HepG2 (cell line): Measurements from ENCODE around the gene FOSB. TPM values are rescaled to one million over a fixed set of nuclear protein-coding genes. Genes with fewer than 3 reads are reported as not detected.

Experiments used
- ATAC-seq: fragments of 200-7000 bp; cut with Tn5 transposase; 3 replicates; pipeline ENCODE4 v1.9.1; 2020; ENCODE audit warnings: mild to moderate bottlenecking, moderate library complexity
- BruUV-seq: library from RNA; stranded (reverse); fragments of 400-500 nt; replicated peaks from 2 replicates; lab custom pipeline; 2021; lab: Mats Ljungman, UMichigan
- CTCF ChIA-PET: fragments of 300-600 bp; formaldehyde crosslinking; extraction: SDS; loops from one replicate; lab custom pipeline; 2021; ENCODE audit warnings: low total read pairs, inconsistent platforms, low intra/inter-chr PET ratio; lab: Yijun Ruan, JAX
- POLR2A ChIA-PET: fragments of 350-600 bp; sonication (Branson Sonifier 250); formaldehyde crosslinking; loops from one replicate; lab custom pipeline; 2020; ENCODE audit warnings: antibody characterized with exemption, inconsistent platforms; lab: Yijun Ruan, JAX
- DNase-seq: peaks from one replicate; pipeline ENCODE4 v3.0.0-alpha.2; 2015; ENCODE audit warnings: low spot score
- FAIRE-seq: peaks from 3 replicates; lab custom pipeline; 2011; peaks lifted over from hg19 to GRCh38; lab: Jason Lieb, UNC
- H2AFZ ChIP-seq: one replicate; pipeline ENCODE4 v1.6.1; 2011; ENCODE audit warnings: low read length, inconsistent platforms
- H3K27ac ChIP-seq: fragments of 300-600 bp; 3 replicates; pipeline ENCODE4 v1.8.0; 2011; ENCODE audit warnings: mixed run types, mild to moderate bottlenecking, mixed read lengths, low read length, inconsistent platforms; ENCODE audit not compliant: insufficient read depth; ENCODE audit errors: extremely low read length
- H3K27me3 ChIP-seq, 2 experiments: fragments of 200-600 bp in 1 of 2; 2 replicates in 1 of 2; 3 replicates in 1 of 2; pipeline versions ENCODE4 v1.6.0 to v1.8.0; 2011; ENCODE audit warnings: low read length in 2 of 2, mild to moderate bottlenecking in 2 of 2, moderate library complexity in 2 of 2, inconsistent platforms in 1 of 2; ENCODE audit not compliant: insufficient read depth in 2 of 2, control insufficient read depth in 1 of 2
- H3K36me3 ChIP-seq, 2 experiments: fragments of 200-600 bp in 1 of 2; replicated peaks in 1 of 2; 2 replicates in 1 of 2; 3 replicates in 1 of 2; pipeline versions ENCODE4 v1.5.1 to v1.8.0; 2011; ENCODE audit warnings: low read length in 2 of 2, inconsistent platforms in 1 of 2; ENCODE audit not compliant: insufficient read depth in 2 of 2, control insufficient read depth in 1 of 2
- H3K4me1 ChIP-seq: 2 replicates; pipeline ENCODE4 v1.5.1; 2012; ENCODE audit warnings: low read length, inconsistent platforms; ENCODE audit not compliant: insufficient read depth
- H3K4me2 ChIP-seq: 2 replicates; pipeline ENCODE4 v1.6.0; 2011; ENCODE audit warnings: low read depth, low read length, inconsistent platforms
- H3K4me3 ChIP-seq, 3 experiments: fragments of 200-600 bp in 1 of 3; sonication (generic), shearing (Covaris generic) in 1 of 3; replicated peaks in 1 of 3; 2 replicates each; pipeline ENCODE4 v1.5.1; 2011 to 2016; ENCODE audit warnings: low read length in 3 of 3, inconsistent platforms in 2 of 3, low read depth in 2 of 3, mild to moderate bottlenecking in 2 of 3, control low read depth in 1 of 3, mixed read lengths in 1 of 3; ENCODE audit not compliant: insufficient read depth in 1 of 3
- H3K79me2 ChIP-seq: one replicate; pipeline ENCODE4 v1.6.1; 2011; ENCODE audit warnings: low read length, inconsistent platforms; ENCODE audit not compliant: insufficient read depth
- H3K9ac ChIP-seq: 2 replicates; pipeline ENCODE4 v1.6.0; 2011; ENCODE audit warnings: mild to moderate bottlenecking, low read depth, low read length, inconsistent platforms; ENCODE audit not compliant: insufficient read depth
- H3K9me3 ChIP-seq: 2 replicates; pipeline ENCODE4 v1.5.1; 2012; ENCODE audit warnings: mild to moderate bottlenecking, low read length
- H4K20me1 ChIP-seq: 2 replicates; pipeline ENCODE4 v1.6.0; 2011; ENCODE audit warnings: inconsistent platforms, mild to moderate bottlenecking, low read length, moderate library complexity; ENCODE audit not compliant: insufficient read depth
- CREM ChIP-seq, 2 experiments: sonication (generic) in 1 of 2; formaldehyde crosslinking in 1 of 2; IDR thresholded peaks; 2 replicates each; pipeline versions ENCODE4 v1.4.0 to v1.6.1; 2016 to 2020; ENCODE audit warnings: antibody characterized with exemption in 1 of 2, mild to moderate bottlenecking in 1 of 2, missing genetic modification reagents in 1 of 2
- HMGXB4 ChIP-seq, 2 experiments: sonication (generic) in 1 of 2; formaldehyde crosslinking in 1 of 2; IDR thresholded peaks; 2 replicates each; pipeline versions ENCODE4 v1.4.0 to v1.6.1; 2018 to 2020; ENCODE audit warnings: missing genetic modification reagents in 2 of 2, borderline replicate concordance in 1 of 2, low read depth in 1 of 2, mild to moderate bottlenecking in 1 of 2, missing biosample characterization in 1 of 2
- KAT8 ChIP-seq: IDR thresholded peaks from 2 replicates; pipeline ENCODE4 v1.6.1; 2016; ENCODE audit warnings: missing genetic modification reagents, missing compliant biosample characterization
- NFKB2 ChIP-seq: sonication (generic); formaldehyde crosslinking; IDR thresholded peaks from 2 replicates; pipeline ENCODE4 v1.4.0; 2020; ENCODE audit warnings: missing genetic modification reagents, borderline replicate concordance
- POGK ChIP-seq: sonication (generic); formaldehyde crosslinking; conservative IDR thresholded peaks from 2 replicates; pipeline ENCODE4 v1.8.0; 2022; ENCODE audit warnings: mild to moderate bottlenecking, moderate library complexity, missing genetic modification reagents
- YY1 ChIP-seq: IDR thresholded peaks from 2 replicates; pipeline ENCODE4 v1.6.1; 2011; ENCODE audit warnings: low read length, low read depth, moderate library complexity, mild to moderate bottlenecking; ENCODE audit not compliant: insufficient read depth, insufficient replicate concordance
- ZGPAT ChIP-seq: IDR thresholded peaks from 2 replicates; pipeline ENCODE4 v1.6.1; 2016; ENCODE audit warnings: mild to moderate bottlenecking
- ZNF331 ChIP-seq: sonication (generic); formaldehyde crosslinking; IDR thresholded peaks from 2 replicates; pipeline ENCODE4 v1.4.0; 2020; ENCODE audit warnings: missing genetic modification reagents
- ZNF501 ChIP-seq: sonication (generic); formaldehyde crosslinking; IDR thresholded peaks from 2 replicates; pipeline ENCODE4 v1.5.1; 2020; ENCODE audit warnings: mild to moderate bottlenecking, moderate library complexity, missing genetic modification reagents
- ZNF574 ChIP-seq: sonication (generic); formaldehyde crosslinking; IDR thresholded peaks from 2 replicates; pipeline ENCODE4 v1.4.0; 2020; ENCODE audit warnings: missing genetic modification reagents
- ZNF629 ChIP-seq: sonication (generic); formaldehyde crosslinking; conservative IDR thresholded peaks from 2 replicates; pipeline ENCODE4 v1.5.0; 2020; ENCODE audit warnings: missing genetic modification reagents
- ZNF737 ChIP-seq: sonication (generic); formaldehyde crosslinking; IDR thresholded peaks from 2 replicates; pipeline ENCODE4 v1.5.0; 2020; ENCODE audit warnings: missing genetic modification reagents, mild to moderate bottlenecking, borderline replicate concordance
- ZNF83 ChIP-seq: sonication (generic); formaldehyde crosslinking; IDR thresholded peaks from 2 replicates; pipeline ENCODE4 v1.4.0; 2020; ENCODE audit warnings: missing genetic modification reagents, mild to moderate bottlenecking, borderline replicate concordance
- WGBS: methylation state at CpG from one replicate; pipeline ENCODE4 v1.1.6; 2017; ENCODE audit warnings: low lambda C conversion rate; 5-methylcytosine and 5-hydroxymethylcytosine counted together
- in situ Hi-C: cut with HindIII; loops from 2 replicates; pipeline ENCODE4 v1.10.0; 2017; ENCODE audit warnings: low pct_unique_long_range_greater_than_20kb; ENCODE audit not compliant: extremely low pct_ligation_motif_present
- intact Hi-C: fragments of 100-400 bp; cut with micrococcal nuclease; formaldehyde crosslinking; loops from one replicate; pipeline ENCODE4 v1.10.0; 2022; ENCODE audit not compliant: unreplicated experiment
- polyA plus RNA-seq, 8 experiments: library from polyadenylated mRNA; depleted of rRNA in 3 of 8; stranded (reverse) in 7 of 8; unstranded in 1 of 8; fragments of >200 nt; fragmentation: Illumina TruSeq in 4 of 8; extraction: Trizol in 4 of 8; gene quantifications; 2 replicates each; pipeline versions ENCODE4 v1.2.1 to v1.2.3, GENCODE V29; 2011 to 2016; ENCODE audit warnings: low read depth in 4 of 8, missing spikeins in 1 of 8, mixed read lengths in 1 of 8; ENCODE audit not compliant: insufficient read depth in 1 of 8
- total RNA-seq, 5 experiments: library from RNA; depleted of rRNA; stranded (reverse); fragments of >200 nt; fragmentation: Illumina TruSeq; extraction: Trizol; gene quantifications; 2 replicates each; pipeline ENCODE4 v1.2.3, GENCODE V29; 2016; ENCODE audit warnings: low read depth in 1 of 5

FOSB gene
- total and polyA plus RNA-seq, 2 of the 13 experiments (the other 11 are each of a cell fraction or from before 2014, with no cell fraction given): 2.8 to 6.0 TPM

DNA sequence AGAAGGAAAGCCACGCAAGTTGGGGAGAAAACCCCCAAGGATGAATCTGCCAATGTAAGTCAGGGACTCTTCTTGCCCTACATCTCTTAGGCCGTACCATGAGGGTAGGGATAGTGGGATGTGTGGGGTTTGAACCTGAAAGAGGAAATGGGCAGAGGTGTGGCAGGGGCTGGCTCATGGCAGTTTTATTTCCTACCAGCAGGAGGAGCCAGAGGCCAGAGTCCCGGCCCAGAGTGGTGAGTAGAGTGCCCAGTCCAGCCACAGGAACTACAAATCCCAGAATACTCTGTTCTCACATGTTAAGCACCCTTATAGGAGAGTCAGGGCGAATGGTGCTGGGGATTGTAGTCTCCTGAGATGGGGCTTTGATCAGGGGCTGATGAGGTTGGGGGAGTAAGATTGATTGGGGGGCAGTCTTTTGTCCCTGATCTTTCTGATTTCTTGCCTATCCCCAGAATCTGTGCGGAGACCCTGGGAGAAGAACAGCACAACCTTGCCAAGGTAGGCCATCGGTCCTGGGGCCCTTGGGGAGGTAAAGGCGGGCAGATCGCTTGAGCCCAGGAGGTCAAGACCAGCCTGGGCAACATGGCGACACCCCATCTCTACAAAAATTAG lies 56.0 kb downstream of the FOSB start:
- ChIA-PET CTCF (interaction anchor here (0.9 to 1.6 kb wide), 3 partner anchors 31 to 46 kb away, joined by 4 to 10 read pairs (median 10); no protein-coding TSS in a partner anchor), POLR2A (interaction anchor here (0.6 kb wide), 1 partner anchor 215 kb away, joined by 3 read pairs; no protein-coding TSS in a partner anchor)
- DNase-seq (peak; percentile 82), FAIRE-seq (peak; percentile 86), ATAC-seq (peak; percentile 92)
- 81% methylated on average over 9 of the region's 9 CpGs for WGBS
- intact Hi-C loops (loop anchor here (1.0 to 5.0 kb wide), 3 partner anchors 34 to 120 kb away; no protein-coding TSS in a partner anchor), in situ Hi-C loops (loop anchor here (5.0 kb wide), 1 partner anchor 34 kb away; no protein-coding TSS in a partner anchor)
- H4K20me1 ChIP-seq: peaks cover 4% of the 10 kb centered on the region; the same call in 1 of the 2 replicates
- H3K4me1 ChIP-seq: peaks cover under 1% of the 10 kb centered on the region; the same call in 1 of the 2 replicates
- H3K27me3 ChIP-seq: no peaks in the 10 kb centered on the region
- BruUV-seq: no TSS peak
- no peak overlapping the region for H3K9ac ChIP-seq
- peaks cover 28 to 54% of the 10 kb centered on the region in 2 experiments for H3K36me3 ChIP-seq
- no peak overlapping the region for H3K4me3 ChIP-seq
- H2AFZ ChIP-seq: no peak overlapping the region
- H3K9me3 ChIP-seq: no peaks in the 10 kb centered on the region
- H3K79me2 ChIP-seq: no peaks in the 10 kb centered on the region
- H3K27ac ChIP-seq: no peak overlapping the region
- no peak overlapping the region for H3K4me2 ChIP-seq
- TF ChIP-seq KAT8 (CRISPR knock-in tag): no peak
- no peak for TF ChIP-seq YY1
- 0 out of 2 replicates have a peak, but pooled peaks have one; percentile 42 for TF ChIP-seq ZGPAT (CRISPR knock-in tag)
- peak; percentile 40; the same call in 1 of the 2 replicates for TF ChIP-seq POGK (CRISPR knock-in tag)
- 0 out of 2 replicates have a peak, but pooled peaks have one; percentile 38 for TF ChIP-seq NFKB2 (CRISPR knock-in tag)
- peak; percentile 51; the same call in 1 of the 2 replicates for TF ChIP-seq CREM (IDR thresholded peaks at IDR 0.05)
- TF ChIP-seq CREM (CRISPR knock-in tag; IDR thresholded peaks at IDR 0.05): no peak
- no peak for TF ChIP-seq ZNF83 (CRISPR knock-in tag)
- no peak for TF ChIP-seq ZNF629 (CRISPR knock-in tag)
- 0 out of 2 replicates have a peak, but pooled peaks have one; percentile 20 for TF ChIP-seq ZNF501 (CRISPR knock-in tag)
- 0 out of 2 replicates have a peak, but pooled peaks have one; percentile 19 for TF ChIP-seq ZNF331 (CRISPR knock-in tag)
- TF ChIP-seq ZNF574 (CRISPR knock-in tag): peak; percentile 67
- TF ChIP-seq HMGXB4 (CRISPR knock-in tag; IDR thresholded peaks at IDR 0.05; ENCODE audit: borderline replicate concordance in 1 of 2, low read depth in 1 of 2): peak in 1 of 2 experiments; percentile 45; a peak in 1 of 4 replicates
- no peak for TF ChIP-seq ZNF737
